PC-3 (cell line): Measurements from ENCODE around the gene ZBTB21. TPM values are rescaled to one million over a fixed set of nuclear protein-coding genes. Genes with fewer than 3 reads are reported as not detected.
"Not testable (repeated sequence)": the region's sequence is repeated elsewhere in the genome, so short reads cannot be mapped to it uniquely, and the experiment has no call there.

ENCODE experiments used
- ATAC-seq: fragments of 200-7000 bp; cut with Tn5 transposase; 2 replicates; pipeline ENCODE4 v1.9.1; 2020; ENCODE audit warnings: mild to moderate bottlenecking, moderate library complexity
- BruUV-seq: library from RNA; stranded (reverse); fragments of 400-500 nt; replicated peaks from 2 replicates; lab custom pipeline; 2021; lab: Mats Ljungman, UMichigan
- CTCF ChIA-PET: fragments of 300-600 bp; sonication (Branson Sonifier 250); formaldehyde crosslinking; loops from one replicate; lab custom pipeline; 2022; ENCODE audit warnings: antibody characterized with exemption; lab: Charles Lee
- POLR2A ChIA-PET: fragments of 300-600 bp; sonication (Branson Sonifier 250); formaldehyde crosslinking; loops from one replicate; lab custom pipeline; 2022; ENCODE audit warnings: antibody characterized with exemption; ENCODE audit not compliant: unreplicated experiment; lab: Charles Lee
- DNase-seq: peaks from one replicate; pipeline ENCODE4 v3.0.0-alpha.2; 2015
- H2AFZ ChIP-seq: fragments of 300-600 bp; sonication (generic); 2 replicates; pipeline ENCODE4 v1.6.0; 2016; ENCODE audit warnings: antibody characterized with exemption, low read length
- H3F3A ChIP-seq: fragments of 300-600 bp; sonication (generic); one replicate; pipeline ENCODE4 v1.6.0; 2017; ENCODE audit warnings: antibody characterized with exemption, low read length, control low read depth, mild to moderate bottlenecking; ENCODE audit not compliant: unreplicated experiment
- H3K27ac ChIP-seq: fragments of 300-600 bp; sonication (generic); 2 replicates; pipeline ENCODE4 v1.5.1; 2016; ENCODE audit warnings: mild to moderate bottlenecking, low read length
- H3K27me3 ChIP-seq: fragments of 300-600 bp; sonication (generic); 2 replicates; pipeline ENCODE4 v1.6.1; 2016; ENCODE audit warnings: low read length, mixed read lengths
- H3K36me3 ChIP-seq: fragments of 300-600 bp; sonication (generic); 2 replicates; pipeline ENCODE4 v1.6.1; 2016; ENCODE audit warnings: low read depth, mixed run types, low read length, mixed read lengths
- H3K4me1 ChIP-seq: fragments of 300-600 bp; sonication (generic); 2 replicates; pipeline ENCODE4 v1.5.1; 2016; ENCODE audit warnings: low read length; ENCODE audit not compliant: insufficient read depth
- H3K4me2 ChIP-seq: fragments of 300-600 bp; sonication (generic); 2 replicates; pipeline ENCODE4 v1.6.0; 2016; ENCODE audit warnings: low read length
- H3K4me3 ChIP-seq: fragments of 300-600 bp; sonication (generic); 2 replicates; pipeline ENCODE4 v1.5.1; 2016; ENCODE audit warnings: mild to moderate bottlenecking, low read length, mixed read lengths
- H3K79me2 ChIP-seq: fragments of 300-600 bp; sonication (generic); 2 replicates; pipeline ENCODE4 v1.6.1; 2017; ENCODE audit warnings: low read length, mixed read lengths
- H3K9ac ChIP-seq: fragments of 300-600 bp; sonication (generic); 2 replicates; pipeline ENCODE4 v1.6.0; 2016; ENCODE audit warnings: mild to moderate bottlenecking, low read length
- H3K9me2 ChIP-seq: fragments of 300-600 bp; sonication (generic); replicated peaks from 2 replicates; pipeline ENCODE4 v1.6.1; 2016; ENCODE audit warnings: mixed run types, low read length, mixed read lengths
- H3K9me3 ChIP-seq: fragments of 300-600 bp; sonication (generic); 2 replicates; pipeline ENCODE4 v1.6.1; 2016; ENCODE audit warnings: low read length, mixed read lengths
- H4K20me1 ChIP-seq: fragments of 300-600 bp; sonication (generic); 2 replicates; pipeline ENCODE4 v1.6.1; 2016; ENCODE audit warnings: low read length, mixed read lengths
- EZH2 ChIP-seq: fragments of 300-600 bp; sonication (generic); IDR thresholded peaks from one replicate; pipeline ENCODE4 v1.6.1; 2017; ENCODE audit warnings: antibody characterized with exemption, mild to moderate bottlenecking, low read length; ENCODE audit not compliant: unreplicated experiment
- EZH2phosphoT487 ChIP-seq: fragments of 300-600 bp; sonication (generic); IDR thresholded peaks from 2 replicates; pipeline ENCODE4 v1.6.1; 2018; ENCODE audit warnings: mild to moderate bottlenecking, antibody characterized with exemption, low read length, borderline replicate concordance
- intact Hi-C: fragments of 100-400 bp; cut with micrococcal nuclease; formaldehyde crosslinking; loops from 2 replicates; pipeline ENCODE4 v1.9.0; 2023
- total RNA-seq: library from RNA; depleted of rRNA; stranded (reverse); fragments of >200 nt; gene quantifications from 2 replicates; pipeline ENCODE4 v1.2.3, GENCODE V29; 2014
- TF ChIP-seq, protein P1 (sequence below): fragments of 300-600 bp; sonication (generic); conservative IDR thresholded peaks from 2 replicates; pipeline ENCODE4 v1.5.1; 2017; ENCODE audit warnings: antibody characterized with exemption, low read depth, mild to moderate bottlenecking, low read length

ZBTB21 gene
- total RNA-seq, 1 experiment from 2014 or later, result 8.1 TPM

DNA sequence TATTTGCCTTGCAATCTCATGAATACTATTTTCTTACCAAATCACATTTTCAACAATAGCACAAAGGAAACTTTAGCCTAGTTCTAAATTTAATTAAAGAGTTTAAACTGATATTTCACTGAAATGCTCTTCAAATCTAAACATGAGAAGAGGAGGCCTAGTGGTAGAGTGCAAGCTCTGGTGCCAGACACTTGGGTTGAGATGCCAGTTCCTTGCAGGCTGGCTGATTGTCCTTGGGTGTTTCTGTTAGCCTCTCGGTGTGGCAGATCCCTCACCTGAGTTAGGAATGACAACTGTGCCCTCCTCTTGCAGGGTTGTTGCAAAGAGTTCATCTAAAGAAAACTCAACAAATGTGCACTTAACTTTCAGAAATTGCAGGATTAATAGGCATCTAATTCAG lies 12.5 kb downstream of the ZBTB21 start:
- DNase-seq, result no peak
- Histone ChIP-seq H3K79me2 (peaks cover 12% of the 10 kb centered on the region), H3K9me2 (no peaks in the 10 kb centered on the region), H2AFZ (no peak overlapping the region), H3F3A (no peaks in the 10 kb centered on the region), H3K4me2 (no peak overlapping the region), H3K27ac (no peak overlapping the region), H3K9me3 (peaks cover 8% of the 10 kb centered on the region; the same call in 1 of the 2 replicates), H3K4me1 (peaks cover 27% of the 10 kb centered on the region), H3K4me3 (no peak overlapping the region), H4K20me1 (no peaks in the 10 kb centered on the region), H3K36me3 (peaks cover 40% of the 10 kb centered on the region), H3K9ac (no peak overlapping the region), H3K27me3 (no peaks in the 10 kb centered on the region)
- CTCF ChIA-PET, result interaction anchor here (0.5 kb wide), 1 partner anchor 11 kb away, joined by 4 read pairs; no protein-coding TSS in a partner anchor
- no peak for TF ChIP-seq EZH2
- TF ChIP-seq, protein P1, sequence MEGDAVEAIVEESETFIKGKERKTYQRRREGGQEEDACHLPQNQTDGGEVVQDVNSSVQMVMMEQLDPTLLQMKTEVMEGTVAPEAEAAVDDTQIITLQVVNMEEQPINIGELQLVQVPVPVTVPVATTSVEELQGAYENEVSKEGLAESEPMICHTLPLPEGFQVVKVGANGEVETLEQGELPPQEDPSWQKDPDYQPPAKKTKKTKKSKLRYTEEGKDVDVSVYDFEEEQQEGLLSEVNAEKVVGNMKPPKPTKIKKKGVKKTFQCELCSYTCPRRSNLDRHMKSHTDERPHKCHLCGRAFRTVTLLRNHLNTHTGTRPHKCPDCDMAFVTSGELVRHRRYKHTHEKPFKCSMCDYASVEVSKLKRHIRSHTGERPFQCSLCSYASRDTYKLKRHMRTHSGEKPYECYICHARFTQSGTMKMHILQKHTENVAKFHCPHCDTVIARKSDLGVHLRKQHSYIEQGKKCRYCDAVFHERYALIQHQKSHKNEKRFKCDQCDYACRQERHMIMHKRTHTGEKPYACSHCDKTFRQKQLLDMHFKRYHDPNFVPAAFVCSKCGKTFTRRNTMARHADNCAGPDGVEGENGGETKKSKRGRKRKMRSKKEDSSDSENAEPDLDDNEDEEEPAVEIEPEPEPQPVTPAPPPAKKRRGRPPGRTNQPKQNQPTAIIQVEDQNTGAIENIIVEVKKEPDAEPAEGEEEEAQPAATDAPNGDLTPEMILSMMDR, result no peak
- TF ChIP-seq EZH2phosphoT487, result no peak
- BruUV-seq, result no TSS peak
- intact Hi-C loops, result no loop called here
- no peak for ATAC-seq
- POLR2A ChIA-PET, result no interaction called here

DNA sequence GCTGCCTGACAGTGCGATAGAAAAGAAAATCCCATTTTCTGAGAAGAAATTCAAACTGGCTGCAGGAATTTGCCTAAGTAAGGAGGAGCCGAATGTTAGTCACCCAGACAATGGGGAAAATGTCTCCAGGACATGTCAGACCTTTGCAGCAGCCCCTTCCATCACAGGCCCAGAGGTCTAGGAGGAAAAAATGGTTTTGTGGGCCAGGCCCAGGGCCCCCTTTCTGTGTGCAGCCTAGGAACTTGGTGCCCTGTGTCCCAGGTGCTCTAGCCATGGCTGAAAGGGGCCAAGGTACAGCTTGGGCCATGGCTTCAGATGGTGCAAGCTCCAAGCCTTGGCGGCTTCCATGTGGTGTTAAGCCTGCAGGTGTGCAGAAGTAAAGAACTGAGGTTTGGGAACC lies 14.6 kb downstream of the ZBTB21 start:
- H3K27me3 ChIP-seq, result no peaks in the 10 kb centered on the region
- peaks cover 8% of the 10 kb centered on the region; the same call in 1 of the 2 replicates for H3K9me3 ChIP-seq
- H3K9me2 ChIP-seq, result no peaks in the 10 kb centered on the region
- H3K79me2 ChIP-seq, result no peaks in the 10 kb centered on the region
- no peak for ATAC-seq
- ChIA-PET CTCF (no interaction called here), POLR2A (no interaction called here)
- no peaks in the 10 kb centered on the region for H4K20me1 ChIP-seq
- no peak overlapping the region for H3K4me3 ChIP-seq
- TF ChIP-seq EZH2 (no peak), EZH2phosphoT487 (no peak)
- TF ChIP-seq, protein P1, result no peak
- H3K36me3 ChIP-seq, result peaks cover 35% of the 10 kb centered on the region
- peaks cover 11% of the 10 kb centered on the region for H3K4me1 ChIP-seq
- no TSS peak for BruUV-seq
- no peak overlapping the region for H3K27ac ChIP-seq
- no peaks in the 10 kb centered on the region for H3F3A ChIP-seq
- no peak overlapping the region for H3K9ac ChIP-seq
- H3K4me2 ChIP-seq, result no peak overlapping the region
- intact Hi-C loops, result no loop called here
- no peak for DNase-seq
- H2AFZ ChIP-seq, result no peak overlapping the region

DNA sequence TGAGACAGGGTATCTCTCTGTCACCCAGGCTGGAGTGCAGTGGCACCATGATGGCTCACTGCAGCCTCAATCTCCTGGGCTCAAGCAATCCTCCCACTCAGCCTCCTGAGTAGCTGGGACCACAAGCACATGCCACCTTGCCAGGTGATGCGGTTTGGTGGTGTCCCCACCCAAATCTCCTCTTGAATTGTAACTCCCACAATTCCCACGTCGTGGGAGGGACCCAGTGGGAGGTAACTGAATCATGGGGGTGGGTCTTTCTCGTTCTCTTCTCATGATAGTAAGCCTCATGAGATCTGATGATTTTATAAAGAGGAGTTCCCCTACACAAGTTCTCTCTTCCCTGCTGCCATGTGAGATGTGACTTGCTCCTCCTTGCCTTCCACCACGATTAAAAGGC lies 15.5 kb downstream of the ZBTB21 start:
- DNase-seq, ATAC-seq, H2AFZ ChIP-seq, intact Hi-C loops, H3K9me3 ChIP-seq, H3F3A ChIP-seq, H3K9ac ChIP-seq, H3K79me2 ChIP-seq, H3K9me2 ChIP-seq, H3K27ac ChIP-seq, H3K4me3 ChIP-seq, POLR2A ChIA-PET, H3K27me3 ChIP-seq, H4K20me1 ChIP-seq, H3K4me2 ChIP-seq, BruUV-seq: not testable (repeated sequence)
- Histone ChIP-seq H3K4me1 (peaks cover 11% of the 10 kb centered on the region), H3K36me3 (peaks cover 32% of the 10 kb centered on the region)
- CTCF ChIA-PET, result interaction anchor here (0.7 to 0.8 kb wide), 2 partner anchors 123 to 261 kb away, joined by 3 read pairs; no protein-coding TSS in a partner anchor
